K562 (cell line): ENCODE data around the gene ZNF438. TPM values are rescaled to one million over a fixed set of nuclear protein-coding genes. Genes with fewer than 3 reads are reported as not detected.

Source experiments
- ADNP ChIP-seq: fragments of 200-800 bp; sonication (Bioruptor generic); IDR thresholded peaks from 2 replicates; pipeline ENCODE4 v1.6.1; 2016; ENCODE audit warnings: missing genetic modification characterization, missing compliant biosample characterization
- ATF2 ChIP-seq: sonication (generic); formaldehyde crosslinking; IDR thresholded peaks from 2 replicates; pipeline ENCODE4 v1.8.1; 2022; ENCODE audit warnings: missing genetic modification reagents
- CHD1 ChIP-seq: fragments of 200-600 bp; sonication (generic); IDR thresholded peaks from one replicate; pipeline ENCODE4 v1.6.1; 2012; ENCODE audit warnings: mild to moderate bottlenecking, moderate library complexity, low read length, inconsistent platforms
- DMBX1 ChIP-seq: fragments of 250-450 bp; sonication (Bioruptor Pico); IDR thresholded peaks from 2 replicates; pipeline ENCODE4 v1.8.0; 2022; ENCODE audit warnings: inconsistent platforms, mild to moderate bottlenecking, moderate library complexity, borderline replicate concordance
- DPF2 ChIP-seq: fragments of 450-650 bp; IDR thresholded peaks from 2 replicates; pipeline ENCODE4 v1.6.1; 2016
- EP300 ChIP-seq: IDR thresholded peaks from 2 replicates; pipeline ENCODE4 v1.6.1; 2012; ENCODE audit warnings: low read length, improper control_type of control experiment
- ERF ChIP-seq: fragments of 450-650 bp; formaldehyde crosslinking; IDR thresholded peaks from 2 replicates; pipeline ENCODE4 v1.4.0; 2020; ENCODE audit warnings: mild to moderate bottlenecking, mixed read lengths
- ETV5 ChIP-seq: sonication (generic); formaldehyde crosslinking; IDR thresholded peaks from 2 replicates; pipeline ENCODE4 v1.4.0; 2020; ENCODE audit warnings: low read depth, mild to moderate bottlenecking, missing genetic modification reagents
- HCFC1 ChIP-seq: IDR thresholded peaks from 2 replicates; pipeline ENCODE4 v1.6.1; 2012; ENCODE audit warnings: low read depth, low read length, improper control_type of control experiment
- HNRNPH1 ChIP-seq: fragments of 200-400 bp; formaldehyde crosslinking; optimal IDR thresholded peaks from 2 replicates; pipeline ENCODE3; 2017; ENCODE audit warnings: low read depth, mild to moderate bottlenecking, low read length, moderate library complexity
- KLF16 ChIP-seq: IDR thresholded peaks from 2 replicates; pipeline ENCODE4 v1.6.1; 2016; ENCODE audit warnings: antibody characterized with exemption
- LCOR ChIP-seq: sonication (generic); formaldehyde crosslinking; IDR thresholded peaks from 2 replicates; pipeline ENCODE4 v1.8.0; 2022; ENCODE audit warnings: mild to moderate bottlenecking, missing genetic modification reagents
- PCBP1 ChIP-seq: fragments of 200-400 bp; formaldehyde crosslinking; IDR thresholded peaks from 2 replicates; pipeline ENCODE4 v1.6.1; 2018; ENCODE audit warnings: mild to moderate bottlenecking, low read depth, low read length; ENCODE audit not compliant: poor library complexity, severe bottlenecking
- PCBP2 ChIP-seq: fragments of 200-400 bp; formaldehyde crosslinking; IDR thresholded peaks from 2 replicates; pipeline ENCODE4 v1.6.1; 2018; ENCODE audit warnings: low read length, low read depth, mild to moderate bottlenecking, moderate library complexity; ENCODE audit not compliant: poor library complexity, severe bottlenecking
- SPI1 ChIP-seq: IDR thresholded peaks from 2 replicates; pipeline ENCODE4 v1.6.1; 2011; ENCODE audit warnings: low read depth, low read length, control low read depth, borderline replicate concordance
- ZC3H4 ChIP-seq: sonication (generic); formaldehyde crosslinking; IDR thresholded peaks from 2 replicates; pipeline ENCODE4 v1.9.0; 2021; ENCODE audit warnings: missing genetic modification reagents, borderline replicate concordance
- ZNF124 ChIP-seq: sonication (generic); formaldehyde crosslinking; IDR thresholded peaks from 2 replicates; pipeline ENCODE4 v1.8.1; 2022; ENCODE audit warnings: missing genetic modification reagents
- ZNF133 ChIP-seq: fragments of 250-450 bp; sonication (Bioruptor Pico); IDR thresholded peaks from 2 replicates; pipeline ENCODE4 v1.4.0; 2020; ENCODE audit warnings: mild to moderate bottlenecking
- ZNF324 ChIP-seq: fragments of 250-450 bp; sonication (Bioruptor Pico); IDR thresholded peaks from 2 replicates; pipeline ENCODE4 v1.4.0; 2020; ENCODE audit warnings: mild to moderate bottlenecking
- ZNF561 ChIP-seq: fragments of 450-650 bp; formaldehyde crosslinking; conservative IDR thresholded peaks from 2 replicates; pipeline ENCODE4 v1.4.0; 2020; ENCODE audit warnings: mild to moderate bottlenecking, moderate library complexity
- ZSCAN32 ChIP-seq: fragments of 450-650 bp; formaldehyde crosslinking; IDR thresholded peaks from 2 replicates; pipeline ENCODE4 v1.4.0; 2020; ENCODE audit warnings: mild to moderate bottlenecking, moderate library complexity
- polyA plus RNA-seq, 8 experiments: library from polyadenylated mRNA; depleted of rRNA in 4 of 8; stranded (reverse) in 5 of 8; unstranded in 3 of 8; fragments of >200 nt; fragmentation: Nextera tagmentation in 2 of 8; fragmentation: Illumina TruSeq in 1 of 8; extraction: Ambion mirVana in 2 of 8; extraction: Trizol in 1 of 8; gene quantifications; 2 replicates each; pipeline versions ENCODE4 v1.2.1 to v1.2.3, GENCODE V29; 2011 to 2014; ENCODE audit warnings: inconsistent platforms in 1 of 8, missing spikeins in 1 of 8
- total RNA-seq, 7 experiments: library from RNA; depleted of rRNA in 6 of 7; stranded (reverse); fragments of >200 nt in 6 of 7; fragmentation: Illumina TruSeq in 2 of 7; extraction: Trizol in 2 of 7; gene quantifications; 2 replicates each; pipeline versions ENCODE4 v1.2.1 to v1.2.3, GENCODE V29; 2011 to 2021; ENCODE audit warnings: low replicate concordance in 1 of 7
- TF ChIP-seq, protein P1 (sequence below): fragments of 250-450 bp; sonication (Bioruptor Pico); IDR thresholded peaks from 2 replicates; pipeline ENCODE4 v1.5.0; 2021
- TF ChIP-seq, protein P2 (sequence below): IDR thresholded peaks from 2 replicates; pipeline ENCODE4 v1.6.1; 2016; ENCODE audit warnings: missing genetic modification characterization, missing compliant biosample characterization
- TF ChIP-seq, protein P3 (sequence below), 2 experiments: fragments of 250-450 bp in 1 of 2; fragments of 450-650 bp in 1 of 2; sonication (Bioruptor Pico) in 1 of 2; IDR thresholded peaks; 2 replicates each; pipeline versions ENCODE4 v1.6.1 to v1.8.0; 2016 to 2021; ENCODE audit warnings: mild to moderate bottlenecking in 2 of 2, moderate library complexity in 2 of 2, missing compliant biosample characterization in 1 of 2, missing genetic modification characterization in 1 of 2

The ZNF438 gene
- total and polyA plus RNA-seq, 9 of the 15 experiments (the other 6 are each of a cell fraction or from before 2014, with no cell fraction given) = 0.45 to 1.5 (median 0.91) TPM

DNA sequence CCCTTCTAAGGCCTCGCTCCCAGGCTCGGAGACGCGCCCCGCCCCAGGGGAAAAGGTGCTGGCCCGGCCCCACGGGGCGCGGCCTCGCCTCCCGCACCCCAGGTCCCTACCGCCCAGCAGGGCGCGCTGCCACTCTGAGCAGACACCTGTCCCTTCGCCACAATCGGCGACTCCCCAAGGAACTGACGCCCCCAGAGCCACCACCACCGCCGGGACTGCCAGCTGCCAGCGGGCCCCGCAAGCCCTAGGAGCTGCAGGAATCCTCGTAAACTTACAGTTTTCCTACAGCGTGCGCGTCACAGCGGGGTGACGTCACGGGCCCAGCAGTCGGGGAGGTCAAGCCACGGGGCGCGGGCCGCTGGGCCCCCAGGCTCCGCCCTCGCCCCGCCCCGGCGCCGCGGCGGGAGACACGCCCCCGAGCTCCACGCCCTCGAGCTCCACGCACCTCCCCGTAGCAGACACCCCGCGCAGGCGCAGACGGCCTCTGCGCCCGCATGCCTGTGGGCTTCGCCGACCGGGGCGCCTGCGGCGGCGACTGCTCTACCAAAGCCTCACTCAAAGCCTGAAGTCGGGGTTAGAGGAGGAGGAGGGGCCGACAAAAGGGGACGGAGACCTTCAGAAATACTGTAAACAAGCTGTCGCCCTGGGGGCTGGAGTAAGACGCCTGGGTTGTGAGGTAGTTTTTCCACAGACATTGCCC, at the start of gene ZNF438 (continued):
- TF ChIP-seq, protein P1, sequence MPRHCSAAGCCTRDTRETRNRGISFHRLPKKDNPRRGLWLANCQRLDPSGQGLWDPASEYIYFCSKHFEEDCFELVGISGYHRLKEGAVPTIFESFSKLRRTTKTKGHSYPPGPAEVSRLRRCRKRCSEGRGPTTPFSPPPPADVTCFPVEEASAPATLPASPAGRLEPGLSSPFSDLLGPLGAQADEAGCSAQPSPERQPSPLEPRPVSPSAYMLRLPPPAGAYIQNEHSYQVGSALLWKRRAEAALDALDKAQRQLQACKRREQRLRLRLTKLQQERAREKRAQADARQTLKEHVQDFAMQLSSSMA (CRISPR knock-in tag) = no peak
- TF ChIP-seq DPF2 (no peak), ETV5 (CRISPR knock-in tag) (no peak), KLF16 (0 out of 2 replicates have a peak, but pooled peaks have one; percentile 38), EP300 (no peak), ZNF561 (0 out of 2 replicates have a peak, but pooled peaks have one; percentile 63), ZNF124 (CRISPR knock-in tag) (no peak), PCBP1 (peak; percentile 26), CHD1 (no peak), DMBX1 (CRISPR knock-in tag) (peak; percentile 71; the same call in 1 of the 2 replicates), LCOR (peak; percentile 42; the same call in 1 of the 2 replicates), ZNF133 (CRISPR knock-in tag) (no peak), ADNP (tag) (no peak), ZSCAN32 (CRISPR knock-in tag) (peak; percentile 58; the same call in 1 of the 2 replicates), SPI1 (no peak), ZC3H4 (CRISPR knock-in tag) (no peak), HNRNPH1 (no peak), HCFC1 (peak; percentile 40; the same call in 1 of the 2 replicates), PCBP2 (no peak), ATF2 (CRISPR knock-in tag) (peak; percentile 78; the same call in 1 of the 2 replicates), ERF (peak; percentile 61; the same call in 1 of the 2 replicates), ZNF324 (CRISPR knock-in tag) (0 out of 2 replicates have a peak, but pooled peaks have one; percentile 36)
- TF ChIP-seq, protein P2, sequence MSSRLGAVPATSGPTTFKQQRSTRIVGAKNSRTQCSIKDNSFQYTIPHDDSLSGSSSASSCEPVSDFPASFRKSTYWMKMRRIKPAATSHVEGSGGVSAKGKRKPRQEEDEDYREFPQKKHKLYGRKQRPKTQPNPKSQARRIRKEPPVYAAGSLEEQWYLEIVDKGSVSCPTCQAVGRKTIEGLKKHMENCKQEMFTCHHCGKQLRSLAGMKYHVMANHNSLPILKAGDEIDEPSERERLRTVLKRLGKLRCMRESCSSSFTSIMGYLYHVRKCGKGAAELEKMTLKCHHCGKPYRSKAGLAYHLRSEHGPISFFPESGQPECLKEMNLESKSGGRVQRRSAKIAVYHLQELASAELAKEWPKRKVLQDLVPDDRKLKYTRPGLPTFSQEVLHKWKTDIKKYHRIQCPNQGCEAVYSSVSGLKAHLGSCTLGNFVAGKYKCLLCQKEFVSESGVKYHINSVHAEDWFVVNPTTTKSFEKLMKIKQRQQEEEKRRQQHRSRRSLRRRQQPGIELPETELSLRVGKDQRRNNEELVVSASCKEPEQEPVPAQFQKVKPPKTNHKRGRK (tag) = no peak
- TF ChIP-seq, protein P3, sequence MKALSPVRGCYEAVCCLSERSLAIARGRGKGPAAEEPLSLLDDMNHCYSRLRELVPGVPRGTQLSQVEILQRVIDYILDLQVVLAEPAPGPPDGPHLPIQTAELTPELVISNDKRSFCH (CRISPR knock-in tag; IDR thresholded peaks at IDR 0.05) = no peak
- TF ChIP-seq, protein P3 (tag; IDR thresholded peaks at IDR 0.05) = no peak; the same call in 1 of the 2 replicates
